22Rv1 (cell line): Measurements from ENCODE around the gene SOX4.

Experiments used
- CTCF ChIP-seq: fragments of 450-650 bp; IDR thresholded peaks from 2 replicates; pipeline ENCODE4 v1.5.1; 2017; ENCODE audit warnings: mild to moderate bottlenecking
- ZFX ChIP-seq: fragments of 450-650 bp; IDR thresholded peaks from 2 replicates; pipeline ENCODE4 v1.6.1; 2017; ENCODE audit warnings: antibody characterized with exemption, borderline replicate concordance

GRCh38 chr6:21586300-21586699 lies 7.3 kb upstream of the SOX4 start:
- TF ChIP-seq CTCF (no peak), ZFX (no peak)
